Activated T-helper 1 cell treated with anti-CD3 and anti-CD28 coated beads, Interleukin-2, amount 50 U/mL, for 16 hours (primary cell): ENCODE data around the gene TIMP2.
A peak's percentile ranks its signal among the peaks of the same experiment; 100 is the strongest.
"Not testable (repeated sequence)": the region's sequence is repeated elsewhere in the genome, so short reads cannot be mapped to it uniquely, and the experiment has no call there.

ENCODE experiments used
- DNase-seq, 2 donors: peaks; one replicate each; pipeline ENCODE4 v3.0.0-alpha.2; 2020; ENCODE audit warnings: low read depth in 1 of 2, low spot score in 1 of 2

Gene TIMP2

DNA sequence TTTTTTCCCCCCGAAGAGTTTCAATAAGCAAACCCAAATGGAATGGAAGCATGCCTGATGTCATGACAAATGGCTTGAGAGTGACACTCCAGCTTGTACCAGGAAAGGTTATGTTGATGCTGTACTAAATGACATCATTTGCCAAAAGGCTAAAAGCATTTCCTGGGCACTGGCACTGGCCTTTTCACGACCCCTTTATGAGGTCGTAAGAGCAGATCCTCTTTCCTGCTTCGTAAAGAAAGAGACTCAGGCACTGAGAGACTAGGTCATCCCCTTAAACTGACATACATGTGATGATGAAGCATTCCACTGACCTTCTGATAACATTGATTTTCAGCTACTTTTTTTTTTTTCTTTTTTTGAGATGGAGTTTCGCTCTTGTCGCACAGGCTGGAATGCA lies 52.7 kb downstream of the TIMP2 start:
- no peak for DNase-seq

- DNase-seq, result no peak
These were observed 54.6 kb downstream of the TIMP2 start for GRCh38 chr17:78870621-78871020.

DNA sequence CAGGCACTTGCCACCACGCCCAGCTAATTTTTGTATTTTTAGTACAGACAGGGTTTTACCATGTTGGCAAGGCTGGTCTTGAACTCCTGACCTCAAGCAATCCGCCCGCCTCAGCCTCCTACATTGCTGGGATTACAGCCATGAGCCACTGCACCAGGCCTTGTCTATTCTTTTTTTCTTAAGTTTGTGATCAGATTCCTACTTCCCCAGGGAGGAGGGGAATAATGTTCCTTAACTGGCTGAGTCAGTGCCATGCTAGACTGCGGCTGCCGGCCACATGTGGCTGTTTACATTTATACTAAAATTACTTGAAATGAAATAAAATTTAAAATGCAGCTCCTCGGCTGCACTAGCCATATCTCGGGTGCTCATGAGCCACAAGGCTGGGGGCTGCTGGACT lies 56.8 kb downstream of the TIMP2 start:
- DNase-seq, result no peak

- DNase-seq, result not testable (repeated sequence)
These were observed 58.1 kb downstream of the TIMP2 start for GRCh38 chr17:78867046-78867445.

DNA sequence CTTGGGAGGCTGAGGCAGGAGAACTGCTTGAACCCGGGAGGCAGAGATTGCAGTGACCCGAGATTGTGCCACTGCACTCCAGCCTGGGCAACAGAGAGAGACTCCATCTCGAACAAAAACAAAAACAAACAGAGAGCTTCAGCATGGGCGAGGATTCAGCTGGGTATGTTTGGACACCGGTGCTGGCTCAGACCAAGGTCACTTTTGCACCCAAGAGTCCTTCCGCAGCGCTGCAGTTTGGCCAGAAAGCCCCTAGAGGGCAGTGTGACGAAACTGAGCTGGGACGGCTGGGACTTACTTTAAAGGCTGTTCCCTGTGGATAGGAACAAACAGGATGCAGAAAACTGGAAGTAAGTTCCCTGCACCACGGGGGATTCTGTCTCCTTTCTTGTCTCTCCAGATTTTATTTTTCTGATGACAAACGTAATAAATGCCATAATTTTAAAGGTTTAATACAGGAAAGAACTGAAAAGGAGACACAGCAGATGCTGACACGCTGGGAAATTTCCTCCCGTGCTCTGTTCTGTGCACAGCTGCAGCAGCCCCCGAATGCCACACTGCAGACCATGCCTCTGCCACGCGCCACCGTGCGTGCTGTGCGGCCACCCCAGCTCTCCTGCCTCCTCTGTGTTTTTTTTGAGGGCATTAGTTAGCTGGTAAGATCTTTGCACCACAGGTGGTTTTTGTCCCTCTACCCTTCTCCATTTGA lies 59.4 kb downstream of the TIMP2 start:
- peak; percentile 44 to 51 for DNase-seq

DNA sequence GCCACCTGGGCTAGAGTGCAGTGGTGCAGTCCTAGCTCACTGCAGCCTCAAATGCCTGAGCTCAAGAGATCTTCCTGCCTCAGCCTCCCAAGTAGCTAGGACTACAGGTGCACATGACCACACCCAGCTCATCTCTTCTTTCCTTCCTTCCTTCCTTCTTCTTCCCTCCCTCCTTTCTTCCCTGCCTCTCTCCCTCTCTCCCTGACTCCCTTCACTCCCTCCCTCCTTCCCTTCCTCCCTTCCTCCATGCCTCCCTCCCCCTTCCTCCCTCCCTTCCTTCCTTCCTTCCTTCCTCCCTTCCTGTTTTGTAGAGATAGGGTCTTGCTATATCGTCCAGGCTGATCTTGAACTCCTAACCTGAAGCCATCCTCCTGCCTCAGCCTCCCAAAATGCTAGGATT lies 61.1 kb downstream of the TIMP2 start:
- DNase-seq, result no peak

DNA sequence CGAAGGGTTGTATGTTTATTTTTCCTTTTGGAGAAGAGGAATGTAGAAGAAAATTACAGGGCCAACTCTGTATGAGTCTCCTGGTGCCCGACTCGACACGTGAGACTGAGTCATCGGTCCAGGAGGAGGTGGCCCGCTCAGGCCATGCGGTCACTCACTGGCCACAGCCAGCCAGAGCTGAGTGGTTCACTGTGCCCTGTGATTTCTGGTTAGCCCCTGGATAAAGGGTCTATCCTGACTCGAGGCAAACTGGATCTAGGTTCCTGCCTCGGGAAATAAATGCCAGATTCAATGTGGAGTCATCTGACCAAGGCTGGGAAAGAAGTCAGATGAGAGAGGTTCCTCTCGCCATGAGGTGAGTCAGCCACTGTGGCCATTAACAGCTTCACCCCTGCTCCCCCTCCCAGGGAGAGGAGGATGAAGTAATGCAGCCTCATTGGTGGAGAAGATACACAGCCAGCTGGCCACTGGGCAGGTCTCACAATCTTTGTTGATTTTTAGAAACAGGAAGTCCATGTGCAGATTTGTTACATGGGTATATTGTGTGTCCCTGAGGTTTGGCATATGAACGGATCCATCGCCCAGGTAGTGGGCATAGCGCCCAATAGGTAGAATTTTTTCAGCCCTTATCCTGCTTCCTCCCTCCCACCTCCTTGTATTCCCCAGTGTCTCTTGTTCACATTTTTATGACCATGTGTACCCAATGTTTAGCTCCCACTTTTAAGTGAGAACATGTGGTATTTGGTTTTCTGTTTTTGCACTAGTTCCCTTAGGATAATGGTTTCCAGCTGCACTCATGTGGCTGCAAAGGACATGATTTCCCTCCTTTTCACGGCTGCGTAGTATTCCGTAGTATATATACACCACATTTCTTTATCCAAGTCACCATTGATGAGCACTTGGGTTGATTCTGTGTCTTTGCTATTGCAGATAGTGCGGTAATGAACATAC lies 62.8 kb downstream of the TIMP2 start:
- no peak for DNase-seq

GRCh38 chr17:78861229-78861628 lies 64.0 kb downstream of the TIMP2 start:
- DNase-seq, result no peak

DNA sequence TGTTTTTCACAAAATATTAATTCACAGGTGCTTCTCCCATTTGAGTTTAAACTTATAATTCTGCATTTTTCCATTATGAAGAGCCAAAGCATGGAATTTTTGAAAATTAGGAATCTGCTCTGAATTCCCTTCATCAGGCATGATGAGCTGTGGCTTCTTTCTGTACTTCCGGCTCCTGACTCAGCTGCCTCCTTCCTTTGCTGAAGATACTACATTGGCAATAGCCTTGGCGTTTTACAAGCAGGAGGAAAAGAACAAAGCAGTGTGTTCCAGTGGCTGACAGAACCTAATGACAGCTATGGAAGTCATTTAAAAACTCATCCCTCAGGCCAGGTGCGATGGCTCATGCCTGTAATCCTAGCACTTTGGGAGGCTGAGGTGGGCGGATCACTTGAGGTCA lies 66.1 kb downstream of the TIMP2 start:
- no peak for DNase-seq

- no peak for DNase-seq
These were observed 67.9 kb downstream of the TIMP2 start for GRCh38 chr17:78857266-78857665.

DNA sequence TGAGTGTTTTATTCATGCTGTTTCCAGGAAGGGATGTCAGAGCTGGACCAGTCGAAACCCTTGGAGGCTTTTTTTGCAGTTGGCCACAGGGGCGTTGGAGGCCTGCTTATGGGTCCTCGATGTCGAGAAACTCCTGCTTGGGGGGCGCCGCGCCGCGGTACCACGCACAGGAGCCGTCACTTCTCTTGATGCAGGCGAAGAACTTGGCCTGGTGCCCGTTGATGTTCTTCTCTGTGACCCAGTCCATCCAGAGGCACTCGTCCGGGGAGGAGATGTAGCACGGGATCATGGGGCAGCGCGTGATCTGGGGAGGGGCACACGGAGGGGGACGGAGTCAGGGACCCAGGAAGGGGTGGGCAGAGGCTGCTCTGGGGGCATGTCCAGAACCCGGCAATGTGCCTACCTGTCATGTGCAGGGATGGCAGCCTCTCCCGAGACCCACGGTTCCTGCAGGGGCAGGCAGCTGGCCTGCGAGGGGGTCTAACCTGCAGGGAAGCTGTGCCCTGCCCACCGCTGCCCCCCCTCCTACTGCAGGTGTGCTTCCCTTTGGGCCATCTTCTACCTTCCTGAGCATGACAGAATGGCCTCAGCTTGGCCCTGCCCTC lies 69.5 kb downstream of the TIMP2 start:
- DNase-seq, result no peak

GRCh38 chr17:78854508-78854907 lies 70.7 kb downstream of the TIMP2 start:
- no peak for DNase-seq

DNA sequence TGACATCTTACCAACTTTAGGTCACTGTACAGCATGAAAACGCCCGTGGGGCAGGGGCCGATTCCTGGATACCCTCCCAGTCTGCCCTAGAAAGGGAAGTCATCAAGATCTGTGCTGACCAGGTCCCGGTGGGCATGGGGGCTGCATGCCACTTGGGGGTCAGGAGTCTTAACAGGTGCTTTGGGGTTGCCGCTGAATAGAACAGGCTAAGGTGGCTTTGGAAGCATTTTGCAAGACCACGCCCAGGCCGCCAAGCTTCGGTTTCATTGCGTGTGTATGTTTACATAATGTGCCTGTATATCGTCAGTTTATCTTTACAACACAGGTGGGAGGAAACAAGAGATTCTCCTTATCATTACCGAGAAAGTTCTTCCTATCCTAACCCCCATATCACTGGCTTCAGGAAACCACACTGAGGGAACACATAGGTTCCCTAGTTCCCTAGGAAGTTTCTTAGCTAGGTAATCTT lies 71.2 kb downstream of the TIMP2 start:
- DNase-seq, result no peak

GRCh38 chr17:78852709-78853121 lies 72.5 kb downstream of the TIMP2 start:
- DNase-seq, result no peak

DNA sequence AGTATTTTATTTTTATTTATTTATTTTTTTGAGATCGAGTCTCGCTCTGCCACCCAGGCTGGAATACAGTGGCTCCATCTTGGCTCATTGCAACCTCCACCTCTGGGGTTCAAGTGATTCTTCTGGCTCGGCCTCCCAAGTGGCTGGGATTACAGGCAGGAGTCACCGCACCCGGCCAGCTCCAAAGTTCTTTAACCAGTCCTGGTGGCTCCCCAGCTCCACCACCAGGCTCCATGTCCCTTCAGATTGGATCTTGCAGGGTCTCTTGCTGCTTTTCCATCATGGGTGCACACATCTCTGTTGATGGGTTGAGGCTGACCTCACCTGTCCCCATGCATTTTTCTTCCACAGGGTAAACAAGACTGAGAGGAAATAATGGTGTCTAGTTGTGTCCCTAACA lies 76.2 kb downstream of the TIMP2 start:
- no peak for DNase-seq

GRCh38 chr17:78847052-78847451 lies 78.1 kb downstream of the TIMP2 start:
- DNase-seq, result no peak

- DNase-seq, result no peak
These were observed 80.7 kb downstream of the TIMP2 start for GRCh38 chr17:78844301-78845005.

- DNase-seq, result peak; percentile 35 to 36
These were observed 82.2 kb downstream of the TIMP2 start for GRCh38 chr17:78842881-78843565.

GRCh38 chr17:78840780-78841611 lies 84.2 kb downstream of the TIMP2 start, which contains the start of gene USP36:
USP36 (minus strand) TSS chr17:78840814; CDS start chr17:78836363, 4,451 bp downstream.
- peak; percentile 100 for DNase-seq

DNA sequence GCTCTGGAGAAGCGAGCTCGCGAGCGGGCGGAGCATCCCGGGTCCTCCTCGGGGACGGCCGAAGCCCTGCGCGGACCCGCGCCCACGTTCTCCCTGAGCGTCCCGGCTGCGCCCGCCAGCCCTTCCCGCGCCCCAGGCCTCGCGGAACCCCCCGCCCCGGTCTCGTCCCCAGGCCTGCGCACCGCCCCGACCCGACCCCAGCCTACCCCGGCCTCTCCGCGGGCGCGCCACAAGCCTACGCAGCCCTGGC lies 84.7 kb downstream of the TIMP2 start:
- no peak for DNase-seq
